Lung (tissue), 12 donors: ENCODE results near the gene TGFA. TPM values are rescaled to one million over a fixed set of nuclear protein-coding genes. Genes with fewer than 3 reads are reported as not detected.

Experiments used
- ATAC-seq: fragments of 200-7000 bp; cut with Tn5 transposase; one replicate; pipeline ENCODE4 v1.9.1; 2020; ENCODE audit warnings: moderate number of reproducible peaks; ENCODE audit not compliant: insufficient read depth, low FRiP score
- DNase-seq, 3 donors: peaks; one replicate each; pipeline ENCODE4 v3.0.0-alpha.2; 2013 to 2017
- H3K27ac ChIP-seq, 2 donors: one replicate each; pipeline ENCODE4 v1.5.1; 2013; ENCODE audit warnings: mild to moderate bottlenecking in 2 of 2, moderate library complexity in 2 of 2, control low read depth in 1 of 2, inconsistent platforms in 1 of 2, low read depth in 1 of 2, low read length in 1 of 2
- H3K27me3 ChIP-seq, 3 donors: one replicate each; pipeline ENCODE4 v1.5.1; 2013; ENCODE audit warnings: low read length in 2 of 3; ENCODE audit not compliant: control insufficient read depth in 3 of 3, insufficient read depth in 3 of 3
- H3K36me3 ChIP-seq, 4 donors: one replicate each; pipeline ENCODE4 v1.5.1; 2013; ENCODE audit warnings: low read length in 4 of 4, mild to moderate bottlenecking in 1 of 4, moderate library complexity in 1 of 4; ENCODE audit not compliant: control insufficient read depth in 4 of 4, insufficient read depth in 4 of 4
- H3K4me1 ChIP-seq, 5 donors: one replicate each; pipeline ENCODE4 v1.5.1; 2013; ENCODE audit warnings: low read length in 5 of 5, mild to moderate bottlenecking in 2 of 5, moderate library complexity in 1 of 5; ENCODE audit not compliant: control insufficient read depth in 5 of 5, insufficient read depth in 5 of 5
- H3K4me3 ChIP-seq: one replicate; pipeline ENCODE4 v1.5.1; 2013; ENCODE audit warnings: mild to moderate bottlenecking, control low read depth, moderate library complexity
- H3K9ac ChIP-seq, 2 donors: one replicate each; pipeline ENCODE4 v1.5.1; 2013; ENCODE audit warnings: low read length in 2 of 2, control low read depth in 1 of 2; ENCODE audit not compliant: insufficient read depth in 1 of 2
- H3K9me3 ChIP-seq, 4 donors: one replicate each; pipeline ENCODE4 v1.5.1; 2013; ENCODE audit warnings: low read length in 3 of 4, mild to moderate bottlenecking in 1 of 4, moderate library complexity in 1 of 4; ENCODE audit not compliant: control insufficient read depth in 4 of 4, insufficient read depth in 3 of 4
- CTCF ChIP-seq: IDR thresholded peaks from 2 replicates; pipeline ENCODE4 v1.5.1; 2012; ENCODE audit warnings: mild to moderate bottlenecking; ENCODE audit errors: control extremely low read depth, extremely low read depth
- WGBS, 2 donors: extraction: QIAGEN DNeasy Blood & Tissue Kit; methylation state at CpG; one replicate each; pipeline ENCODE4 v1.1.7; 2013; 5-methylcytosine and 5-hydroxymethylcytosine counted together
- polyA plus RNA-seq, 2 donors: library from polyadenylated mRNA; stranded (reverse); fragments of 200-250 nt; gene quantifications; one replicate each; pipeline ENCODE4 v1.2.1, GENCODE V29; 2013
- total RNA-seq, 2 donors: library from RNA; depleted of rRNA in 1 of 2; stranded (reverse); fragments of >200 nt in 1 of 2; gene quantifications; one replicate each; pipeline ENCODE4 v1.2.1, GENCODE V29; 2014 to 2021
- donor health status: control.
- donor health status: control.
- donor health status: Bipolar disorder and iron deficiency.
- donor health status: healthy.
- donor health status: DM: yes; HTN: yes; CAD: no.

TGFA gene
- total and polyA plus RNA-seq, 4 donors, result 1.9 to 13.0 (median 7.0) TPM

GRCh38 chr2:70596739-70597138, 43.1 kb upstream of the TGFA start:
- peaks cover 0 to 1% (median 0%) of the 10 kb centered on the region in 5 donors for H3K4me1 ChIP-seq
- peaks cover 0 to 5% (median 2%) of the 10 kb centered on the region in 4 donors for H3K9me3 ChIP-seq
- no peak for TF ChIP-seq CTCF
- no peak overlapping the region for H3K9ac ChIP-seq
- H3K36me3 ChIP-seq, result no peaks in the 10 kb centered on the region
- no peak overlapping the region for H3K27ac ChIP-seq
- DNase-seq, result no peak
- ATAC-seq, result no peak
- no peak overlapping the region for H3K4me3 ChIP-seq
- H3K27me3 ChIP-seq, result no peaks in the 10 kb centered on the region
- WGBS, 2 donors, result 48 to 53% methylated on average over 7 of the region's 7 CpGs

DNA sequence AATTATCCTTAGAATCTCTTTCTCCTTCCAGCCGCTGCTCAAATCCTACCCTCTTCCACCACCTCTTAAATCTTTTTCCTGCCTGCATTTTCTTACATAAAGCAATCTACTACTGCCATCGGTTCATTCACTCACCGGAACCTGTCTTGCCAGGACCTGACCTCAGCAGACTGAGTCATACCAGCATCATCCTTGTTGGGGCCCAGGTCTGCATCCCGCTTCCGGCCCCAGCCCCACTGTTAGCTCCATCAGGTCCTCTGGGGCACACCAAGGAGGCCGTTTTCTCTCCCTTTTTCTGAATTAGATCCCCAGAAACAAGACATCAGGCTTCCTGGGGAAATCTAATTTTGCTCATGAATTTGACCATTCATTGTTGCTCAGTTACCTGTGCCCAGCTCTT, 42.7 kb upstream of the TGFA start:
- 77 to 84% methylated on average over 6 of the region's 6 CpGs for WGBS, 2 donors
- ATAC-seq (no peak), DNase-seq (no peak)
- no peak for TF ChIP-seq CTCF
- H3K9ac ChIP-seq, result no peak overlapping the region
- H3K4me1 ChIP-seq, result peaks cover 0 to 1% (median 0%) of the 10 kb centered on the region in 5 donors
- peaks cover 0 to 5% (median 2%) of the 10 kb centered on the region in 4 donors for H3K9me3 ChIP-seq
- no peak overlapping the region for H3K4me3 ChIP-seq
- H3K36me3 ChIP-seq, result no peaks in the 10 kb centered on the region
- no peak overlapping the region for H3K27ac ChIP-seq
- H3K27me3 ChIP-seq, result no peaks in the 10 kb centered on the region

DNA sequence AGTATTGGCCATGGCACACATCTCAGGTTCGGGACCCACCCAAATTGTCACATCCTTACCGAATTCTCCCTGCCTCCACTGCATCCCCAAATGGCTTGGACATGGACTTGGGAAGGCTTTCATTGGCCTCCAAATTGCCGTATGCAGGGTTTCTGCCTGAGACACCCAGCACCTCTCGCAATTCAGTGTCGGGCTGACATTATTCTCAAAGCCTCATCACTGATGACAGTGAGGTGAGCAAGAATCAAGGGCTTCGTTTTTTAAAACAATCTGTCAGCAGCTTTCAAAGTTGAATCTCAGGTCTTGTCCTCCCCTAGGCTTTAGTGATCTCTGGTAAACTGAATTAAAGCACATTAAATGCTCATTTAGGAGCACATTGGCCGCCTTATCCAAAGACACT, 29.5 kb upstream of the TGFA start:
- Histone ChIP-seq H3K9ac (no peak overlapping the region), H3K9me3 (no peaks in the 10 kb centered on the region), H3K36me3 (no peaks in the 10 kb centered on the region), H3K27me3 (no peaks in the 10 kb centered on the region), H3K27ac (no peak overlapping the region), H3K4me1 (no peaks in the 10 kb centered on the region), H3K4me3 (no peak overlapping the region)
- TF ChIP-seq CTCF, result no peak
- WGBS, 2 donors, result 93 to 94% methylated on average over 7 of the region's 7 CpGs
- ATAC-seq, result no peak
- no peak for DNase-seq

GRCh38 chr2:70580352-70580751, 26.7 kb upstream of the TGFA start:
- no peak overlapping the region for H3K27ac ChIP-seq
- H3K9ac ChIP-seq, result no peak overlapping the region
- no peak for DNase-seq
- no peaks in the 10 kb centered on the region for H3K9me3 ChIP-seq
- no peak for ATAC-seq
- H3K4me3 ChIP-seq, result no peak overlapping the region
- H3K36me3 ChIP-seq, result no peaks in the 10 kb centered on the region
- no peaks in the 10 kb centered on the region for H3K4me1 ChIP-seq
- peaks cover 0 to 4% (median 0%) of the 10 kb centered on the region in 3 donors for H3K27me3 ChIP-seq
- TF ChIP-seq CTCF, result no peak
